RWPE1 (cell line): ENCODE data around the gene ZSWIM5.
"Not testable (repeated sequence)": the region's sequence is repeated elsewhere in the genome, so short reads cannot be mapped to it uniquely, and the experiment has no call there.

Source experiments
- CTCF ChIA-PET: fragments of 350-600 bp; sonication (Branson Sonifier 250); formaldehyde crosslinking; extraction: SDS; loops from one replicate; lab custom pipeline; 2021; lab: Yijun Ruan, JAX
- POLR2A ChIA-PET: fragments of 400-600 bp; formaldehyde crosslinking; extraction: SDS; loops from one replicate; lab custom pipeline; 2020; ENCODE audit warnings: antibody characterized with exemption; ENCODE audit not compliant: low non-redundant PET; lab: Yijun Ruan, JAX
- DNase-seq: peaks from one replicate; pipeline ENCODE4 v3.0.0; 2012; ENCODE audit warnings: low spot score
- H3K27ac ChIP-seq: fragments of 450-650 bp; 2 replicates; pipeline ENCODE4 v1.5.1; 2017
- TF ChIP-seq, protein P1 (sequence below): fragments of 450-650 bp; conservative IDR thresholded peaks from 2 replicates; pipeline ENCODE4 v1.5.1; 2017; ENCODE audit warnings: low read depth, mild to moderate bottlenecking

The ZSWIM5 gene

DNA sequence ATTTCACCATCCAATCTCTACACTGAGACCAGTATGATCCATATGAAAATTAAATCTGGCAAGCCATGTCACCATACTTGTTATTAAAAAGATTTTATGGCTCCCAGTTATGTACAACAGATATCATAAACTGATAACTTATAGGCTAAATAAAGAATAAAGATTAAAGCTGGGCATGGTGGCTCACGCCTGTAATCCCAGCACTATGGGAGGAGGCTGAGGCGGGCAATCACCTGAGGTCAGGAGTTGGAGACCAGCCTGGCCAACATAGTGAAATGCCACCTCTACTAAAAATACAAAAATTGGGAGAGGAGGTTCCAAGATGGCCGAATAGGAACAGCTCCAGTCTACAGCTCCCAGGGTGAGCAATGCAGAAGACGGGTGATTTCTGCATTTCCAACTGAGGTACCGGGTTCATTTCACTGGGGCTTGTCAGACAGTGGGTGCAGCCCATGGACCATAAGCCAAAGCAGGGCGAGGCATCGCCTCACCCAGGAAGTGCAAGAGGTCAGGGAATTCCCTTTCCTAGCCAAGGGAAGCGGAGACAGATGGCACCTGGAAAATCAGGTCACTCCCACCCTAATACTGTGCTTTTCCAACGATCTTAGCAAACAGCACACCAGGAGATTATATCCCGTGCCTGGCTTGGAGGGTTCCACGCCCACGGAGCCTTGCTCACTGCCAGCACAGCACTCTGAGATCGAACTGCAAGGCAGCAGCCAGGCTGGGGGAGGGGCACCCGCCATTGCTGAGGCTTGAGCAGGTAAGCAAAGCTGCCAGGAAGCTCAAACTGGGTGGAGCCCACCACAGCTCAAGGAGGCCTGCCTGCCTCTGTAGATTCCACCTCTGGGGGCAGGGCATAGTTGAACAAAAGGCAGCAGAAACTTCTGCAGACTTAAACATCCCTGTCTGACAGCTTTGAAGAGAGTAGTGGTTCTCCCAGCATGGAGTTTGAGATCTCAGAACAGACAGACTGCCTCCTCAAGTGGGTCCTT, 44.1 kb downstream of the ZSWIM5 start:
- CTCF ChIA-PET = interaction anchor here (0.6 kb wide), 1 partner anchor 136 kb away, joined by 3 read pairs; no protein-coding TSS in a partner anchor
- H3K27ac ChIP-seq, POLR2A ChIA-PET, DNase-seq: not testable (repeated sequence)

DNA sequence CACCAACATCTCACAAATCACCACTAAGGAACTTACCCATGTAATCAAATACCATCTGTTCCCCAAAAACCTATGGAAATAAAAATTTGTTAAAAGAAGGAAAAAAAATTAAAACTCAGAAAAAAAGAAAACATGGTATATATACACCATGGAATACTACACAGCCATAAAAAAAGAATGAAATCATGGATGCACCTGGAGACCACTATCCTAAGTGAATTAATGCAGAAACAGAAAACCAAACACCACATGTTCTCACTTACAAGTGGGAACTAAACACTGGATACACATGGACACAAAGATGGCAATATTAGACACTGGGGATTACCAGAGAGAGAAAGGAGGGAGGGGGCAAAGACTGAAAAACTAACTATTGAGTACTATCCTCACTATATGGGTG, 50.4 kb downstream of the ZSWIM5 start:
- POLR2A ChIA-PET = no interaction called here
- TF ChIP-seq, protein P1, sequence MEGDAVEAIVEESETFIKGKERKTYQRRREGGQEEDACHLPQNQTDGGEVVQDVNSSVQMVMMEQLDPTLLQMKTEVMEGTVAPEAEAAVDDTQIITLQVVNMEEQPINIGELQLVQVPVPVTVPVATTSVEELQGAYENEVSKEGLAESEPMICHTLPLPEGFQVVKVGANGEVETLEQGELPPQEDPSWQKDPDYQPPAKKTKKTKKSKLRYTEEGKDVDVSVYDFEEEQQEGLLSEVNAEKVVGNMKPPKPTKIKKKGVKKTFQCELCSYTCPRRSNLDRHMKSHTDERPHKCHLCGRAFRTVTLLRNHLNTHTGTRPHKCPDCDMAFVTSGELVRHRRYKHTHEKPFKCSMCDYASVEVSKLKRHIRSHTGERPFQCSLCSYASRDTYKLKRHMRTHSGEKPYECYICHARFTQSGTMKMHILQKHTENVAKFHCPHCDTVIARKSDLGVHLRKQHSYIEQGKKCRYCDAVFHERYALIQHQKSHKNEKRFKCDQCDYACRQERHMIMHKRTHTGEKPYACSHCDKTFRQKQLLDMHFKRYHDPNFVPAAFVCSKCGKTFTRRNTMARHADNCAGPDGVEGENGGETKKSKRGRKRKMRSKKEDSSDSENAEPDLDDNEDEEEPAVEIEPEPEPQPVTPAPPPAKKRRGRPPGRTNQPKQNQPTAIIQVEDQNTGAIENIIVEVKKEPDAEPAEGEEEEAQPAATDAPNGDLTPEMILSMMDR = no peak
- no peak overlapping the region for H3K27ac ChIP-seq
- CTCF ChIA-PET = no interaction called here
- no peak for DNase-seq

DNA sequence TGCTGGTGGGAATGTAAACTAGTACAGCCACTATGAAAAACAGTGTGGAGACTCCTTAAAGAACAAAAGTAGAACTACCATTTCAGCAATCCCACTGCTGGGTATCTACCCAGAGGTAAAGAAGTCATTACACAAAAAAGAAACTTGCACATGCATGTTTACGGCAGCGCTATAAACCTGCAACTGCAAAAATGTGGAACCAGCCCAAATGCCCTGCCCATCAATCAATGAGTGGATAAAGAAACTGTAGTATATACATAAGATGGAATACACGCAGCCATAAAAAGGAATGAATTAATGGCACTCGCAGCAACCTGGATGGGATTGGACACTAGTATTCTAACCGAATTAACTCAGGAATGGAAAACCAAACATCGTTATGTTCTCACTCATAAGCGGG, 51.0 kb downstream of the ZSWIM5 start:
- ChIA-PET CTCF (no interaction called here), POLR2A (no interaction called here)
- TF ChIP-seq, protein P1 = no peak
- DNase-seq = no peak
- no peak overlapping the region for H3K27ac ChIP-seq

DNA sequence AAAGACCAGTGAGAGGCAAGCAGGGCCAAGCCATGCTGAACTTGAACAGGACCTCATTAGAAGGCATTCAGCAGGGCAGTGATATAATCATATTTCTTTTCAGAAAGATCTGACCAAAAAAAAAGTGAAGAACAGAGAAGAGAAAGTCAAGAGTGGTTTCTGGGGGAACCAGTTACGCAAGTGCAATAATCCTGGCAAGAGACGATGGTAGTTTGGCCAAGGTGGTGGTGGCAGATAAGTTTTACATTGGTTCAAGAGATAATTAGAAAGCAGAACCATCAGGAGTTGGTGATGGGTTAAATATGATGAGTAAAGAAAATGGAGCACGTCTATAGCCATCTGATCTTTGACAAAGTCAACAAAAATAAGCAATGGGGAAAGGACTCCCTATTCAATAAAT, 54.3 kb downstream of the ZSWIM5 start:
- TF ChIP-seq, protein P1 = no peak
- CTCF ChIA-PET = no interaction called here
- H3K27ac ChIP-seq = no peak overlapping the region
- no peak for DNase-seq
- POLR2A ChIA-PET = no interaction called here

DNA sequence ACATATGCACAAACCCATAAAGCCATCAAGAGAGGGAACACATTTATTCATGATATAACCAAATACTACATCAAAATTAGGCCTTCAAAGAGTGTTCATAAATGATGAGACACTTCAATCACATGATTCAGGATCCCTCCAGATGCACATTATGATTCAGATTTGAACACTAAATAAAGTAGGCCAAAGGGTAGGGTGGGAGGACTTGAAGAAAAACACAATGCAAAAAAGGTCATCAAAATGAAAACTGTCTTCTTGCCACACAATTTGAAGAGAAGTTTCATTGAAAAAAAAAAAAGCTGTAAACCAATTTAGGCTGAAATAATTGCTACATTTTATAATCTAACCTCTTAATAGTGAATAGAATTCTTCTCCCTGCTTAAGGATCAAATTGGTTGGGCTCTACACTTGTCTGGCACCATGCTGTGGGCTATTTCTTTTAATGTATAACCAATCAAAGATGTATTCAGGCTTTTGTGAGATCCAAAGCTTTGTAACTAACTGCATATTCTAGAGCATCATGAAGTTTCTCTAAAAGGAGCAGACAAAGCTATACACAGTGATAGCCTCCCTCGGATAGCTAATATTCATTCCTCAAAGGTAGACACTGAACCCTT, 58.1 kb downstream of the ZSWIM5 start:
- TF ChIP-seq, protein P1 = no peak
- H3K27ac ChIP-seq = no peak overlapping the region
- no peak for DNase-seq
- ChIA-PET CTCF (no interaction called here), POLR2A (no interaction called here)

DNA sequence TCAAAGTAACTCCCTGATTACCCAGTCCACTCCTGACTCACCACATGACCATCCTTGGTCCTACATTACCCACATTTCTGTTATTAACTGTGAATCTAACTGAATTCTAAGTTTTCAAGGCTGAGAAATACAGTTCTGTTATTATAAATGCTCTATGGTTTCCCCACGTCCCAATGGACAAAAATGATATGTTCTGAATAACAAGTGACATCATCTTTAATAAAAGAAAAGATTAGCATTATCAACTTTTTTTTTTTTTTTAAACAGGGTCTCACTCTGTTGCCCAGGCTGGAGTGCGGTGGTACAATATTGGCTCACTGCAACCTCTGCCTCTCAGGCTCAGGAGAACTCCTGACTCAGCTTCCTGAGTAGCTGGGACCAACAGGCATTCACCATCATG, 59.6 kb downstream of the ZSWIM5 start:
- DNase-seq = no peak
- CTCF ChIA-PET = no interaction called here
- TF ChIP-seq, protein P1 = no peak
- POLR2A ChIA-PET = no interaction called here
- H3K27ac ChIP-seq = no peak overlapping the region
